Pons (tissue), 1 donor: ENCODE data around the gene AHNAK.
"Not testable (repeated sequence)": the region's sequence is repeated elsewhere in the genome, so short reads cannot be mapped to it uniquely, and the experiment has no call there.

ENCODE experiments used
- DNase-seq: peaks from one replicate; pipeline ENCODE4 v3.0.0-alpha.2; 2016; ENCODE audit warnings: low spot score

AHNAK gene

GRCh38 chr11:62553080-62553838, 6.7 kb upstream of the AHNAK start:
- DNase-seq, result no peak

GRCh38 chr11:62552485-62553079, 6.0 kb upstream of the AHNAK start:
- DNase-seq, result no peak

- DNase-seq, result not testable (repeated sequence)
Observed at GRCh38 chr11:62550478-62550877, 3.9 kb upstream of the AHNAK start.

GRCh38 chr11:62548545-62549335, 2.1 kb upstream of the AHNAK start:
- no peak for DNase-seq

- no peak for DNase-seq
Observed at GRCh38 chr11:62547691-62548281, 1.2 kb upstream of the AHNAK start.

- no peak for DNase-seq
Observed at GRCh38 chr11:62546929-62547625, 471 bp upstream of the AHNAK start.

GRCh38 chr11:62545437-62546243, 966 bp downstream of the AHNAK start:
- no peak for DNase-seq

GRCh38 chr11:62544581-62545436, 1.8 kb downstream of the AHNAK start:
- no peak for DNase-seq

- no peak for DNase-seq
Observed at GRCh38 chr11:62543680-62544444, 2.7 kb downstream of the AHNAK start.

GRCh38 chr11:62542750-62543567, 3.6 kb downstream of the AHNAK start:
- DNase-seq, result no peak

GRCh38 chr11:62542111-62542745, 4.4 kb downstream of the AHNAK start:
- no peak for DNase-seq

GRCh38 chr11:62540804-62541701, 5.6 kb downstream of the AHNAK start:
- peak; percentile 43 for DNase-seq

- DNase-seq, result no peak
Observed at GRCh38 chr11:62539238-62539925, 7.2 kb downstream of the AHNAK start.

GRCh38 chr11:62538470-62539237, 8.0 kb downstream of the AHNAK start:
- DNase-seq, result no peak

GRCh38 chr11:62536301-62536957, 10.2 kb downstream of the AHNAK start:
- DNase-seq, result no peak
